ENCODE measurements around the gene GRM4.

The GRM4 gene

DNA sequence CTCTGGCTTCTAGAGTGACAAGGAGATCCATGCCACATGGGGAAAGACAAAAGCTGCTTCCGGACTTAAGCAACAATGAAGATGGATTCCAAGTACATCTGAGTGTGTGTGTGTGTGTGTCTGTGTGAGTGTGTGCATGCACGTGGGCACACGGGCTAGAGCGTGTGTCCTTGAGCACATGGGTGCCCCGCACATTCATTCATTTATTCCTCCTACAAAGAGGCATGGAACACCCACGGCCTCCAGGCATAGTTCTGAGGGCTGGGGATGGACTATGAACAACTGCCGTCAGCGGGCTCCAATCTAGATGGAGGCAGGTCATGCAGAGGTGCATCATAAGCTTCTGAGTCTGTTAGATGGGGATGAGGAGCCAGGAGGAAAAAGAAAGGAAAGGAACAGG lies 49.1 kb downstream of the GRM4 start:
- intact Hi-C loops (cut with DNase I) = no loop called here
- DNase-seq = peak in 6 of 42 donors; percentile 21 to 61 (median 40)

- intact Hi-C loops (cut with DNase I) = no loop called here
- DNase-seq = no peak
Observed at GRCh38 chr6:34096193-34096592, 49.7 kb downstream of the GRM4 start.

DNA sequence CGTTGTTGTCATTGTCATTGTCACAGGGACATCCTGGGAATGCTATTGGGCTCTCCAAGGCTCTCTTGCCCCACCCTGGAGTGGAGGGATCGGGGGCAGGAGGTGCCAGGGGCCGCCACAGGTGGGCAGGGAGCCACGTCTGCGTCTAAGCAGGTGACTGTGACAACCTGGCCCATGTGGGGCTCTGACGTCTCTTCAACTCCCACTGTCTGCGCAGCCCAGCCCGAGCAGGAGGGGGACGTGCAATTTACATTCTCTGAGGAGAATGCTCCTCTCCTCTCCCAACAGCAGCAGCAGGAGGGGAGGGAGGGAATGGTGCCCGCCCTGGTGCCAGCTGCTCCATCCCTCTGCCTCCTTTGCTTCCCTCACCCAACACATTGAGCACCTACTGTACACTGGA lies 50.1 kb downstream of the GRM4 start:
- DNase-seq = peak; percentile 38 to 89 (median 67)
- intact Hi-C loops (cut with DNase I) = no loop called here

GRCh38 chr6:34095136-34095505 lies 50.8 kb downstream of the GRM4 start:
- intact Hi-C loops (cut with DNase I) = no loop called here
- no peak for DNase-seq

DNA sequence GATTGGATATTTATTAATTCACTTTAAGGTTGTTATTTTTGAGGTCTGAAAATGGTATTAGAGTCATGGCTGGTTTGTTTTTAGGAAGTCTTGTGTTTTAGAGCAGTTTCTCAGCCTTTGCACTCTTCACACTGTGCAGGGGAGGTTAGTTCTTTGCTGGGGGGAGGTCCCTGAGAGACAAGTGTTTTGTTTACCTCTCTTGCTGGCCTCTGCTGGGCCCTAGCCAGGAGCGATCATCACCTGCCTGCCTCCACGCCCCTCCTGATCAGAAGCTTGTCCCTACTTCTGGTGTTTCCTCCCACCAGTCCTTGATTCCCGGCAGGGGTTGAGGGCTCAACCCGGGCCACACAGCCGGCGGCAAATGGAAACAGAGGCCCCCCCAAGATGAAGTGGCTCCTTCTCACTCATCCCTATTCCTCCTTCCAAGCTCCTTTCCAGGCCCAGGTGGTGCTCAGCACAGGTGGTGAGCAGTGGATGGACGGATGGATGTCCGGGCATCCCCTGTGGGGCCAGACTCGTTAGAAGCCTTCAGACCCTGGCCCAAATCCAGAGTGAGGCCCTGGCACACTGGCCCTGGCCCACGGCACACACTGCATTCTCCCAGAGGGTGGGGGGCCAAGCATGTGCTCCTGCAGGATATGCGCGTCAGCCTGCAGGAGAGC lies 51.3 kb downstream of the GRM4 start:
- no peak for DNase-seq
- intact Hi-C loops (cut with DNase I) = no loop called here

DNA sequence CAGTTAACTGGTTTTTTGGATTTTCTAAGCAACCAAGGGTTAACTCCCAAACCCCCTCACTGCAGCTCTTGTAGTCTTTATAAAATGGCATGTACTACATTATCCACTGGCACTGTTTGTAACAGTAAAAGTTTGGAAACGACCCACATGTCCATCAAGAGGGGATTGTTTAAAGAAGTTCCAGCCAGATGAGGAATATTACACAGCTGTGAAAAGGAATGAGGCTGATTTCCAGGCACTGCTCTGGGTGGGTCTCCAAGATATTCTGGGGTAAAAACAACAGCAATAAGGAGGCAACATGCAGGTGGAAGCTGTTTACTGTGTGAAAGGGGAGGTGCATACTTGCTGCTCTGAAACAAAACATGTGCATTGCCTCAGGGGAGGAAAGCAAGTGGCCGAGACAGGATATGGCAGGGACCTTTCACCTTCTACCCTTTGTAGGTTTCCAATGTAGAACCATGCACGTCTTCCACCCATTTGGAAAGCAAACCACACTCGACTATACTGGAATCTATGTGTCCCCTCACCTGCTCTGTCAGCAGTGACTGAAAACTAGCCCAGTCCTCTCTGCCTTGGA lies 51.9 kb downstream of the GRM4 start:
- DNase-seq = no peak
- intact Hi-C loops (cut with DNase I) = no loop called here

GRCh38 chr6:34093206-34093605 lies 52.7 kb downstream of the GRM4 start:
- intact Hi-C loops (cut with DNase I) = no loop called here

DNA sequence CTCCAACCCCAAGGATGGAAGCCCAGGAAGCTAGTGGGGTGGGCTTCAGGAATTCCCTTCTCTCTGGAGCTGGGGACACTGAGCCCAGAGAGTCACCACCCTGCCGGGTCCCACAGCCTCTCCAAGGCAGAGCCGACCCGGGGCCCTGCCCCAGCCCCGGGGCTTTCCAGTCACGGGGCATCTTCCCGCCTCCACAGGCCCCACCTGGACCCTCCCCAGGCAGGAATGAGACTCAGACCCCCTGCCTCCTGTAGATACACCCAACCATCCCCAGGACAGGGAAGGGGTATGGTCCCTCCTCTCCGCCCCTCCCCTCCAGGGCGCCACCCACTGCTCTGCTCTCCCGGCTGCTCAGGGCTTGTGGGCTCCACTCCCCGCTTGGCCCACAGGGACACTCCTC lies 53.3 kb downstream of the GRM4 start:
- intact Hi-C loops (cut with DNase I) = no loop called here

More at GRCh38 chr6:34093206-34093605, 52.7 kb downstream of the GRM4 start:
- DNase-seq = no peak

DNA sequence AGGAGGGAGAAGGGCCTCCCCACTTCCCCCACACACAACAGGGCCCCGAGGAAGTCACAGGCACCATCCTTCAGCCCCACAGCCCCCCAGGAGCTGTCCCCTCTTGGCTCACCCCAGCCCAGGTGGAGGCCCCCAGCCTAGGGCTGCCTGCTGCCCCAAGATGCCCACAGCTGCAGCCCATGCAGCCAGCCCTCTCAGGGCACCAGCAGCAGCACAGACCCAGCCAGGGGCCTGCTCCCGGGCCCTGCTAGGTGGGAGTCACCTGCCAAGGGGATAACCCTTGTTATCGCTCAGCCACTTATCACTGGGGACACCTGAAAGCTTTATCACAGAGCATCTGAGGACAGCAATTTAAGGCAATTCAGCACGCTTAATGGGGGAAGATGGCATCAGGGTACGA lies 55.0 kb downstream of the GRM4 start:
- intact Hi-C loops (cut with DNase I) = no loop called here
- no peak for DNase-seq

More for the DNA sequence above, 53.3 kb downstream of the GRM4 start:
- DNase-seq = no peak

DNA sequence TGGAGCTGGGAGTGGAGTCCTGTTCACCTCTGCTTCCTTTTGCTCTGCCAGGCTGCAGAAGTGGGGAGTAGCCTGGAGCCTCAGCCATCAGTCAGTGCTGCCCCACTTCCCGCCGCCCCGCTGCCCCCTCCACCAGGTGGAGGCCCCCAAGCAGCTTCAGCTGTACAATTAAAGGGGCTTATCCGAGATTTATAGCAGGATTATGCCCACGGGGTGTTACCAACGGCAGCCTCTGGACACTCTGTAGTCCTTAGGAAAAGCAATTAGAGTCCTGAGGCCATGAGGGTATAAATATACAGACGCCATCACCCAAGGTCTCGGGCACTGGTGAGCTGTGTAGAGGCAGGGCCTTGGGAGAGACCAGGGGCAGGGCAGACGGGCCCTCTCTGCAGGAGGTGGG lies 55.4 kb downstream of the GRM4 start:
- intact Hi-C loops (cut with DNase I) = no loop called here

GRCh38 chr6:34086558-34086957 lies 59.3 kb downstream of the GRM4 start:
- intact Hi-C loops (cut with DNase I) = no loop called here
- no peak for DNase-seq

More for the DNA sequence above, 55.4 kb downstream of the GRM4 start:
- DNase-seq = no peak

GRCh38 chr6:34085453-34086170 lies 60.3 kb downstream of the GRM4 start:
- intact Hi-C loops (cut with DNase I) = no loop called here
- DNase-seq = no peak

- intact Hi-C loops (cut with DNase I) = no loop called here
- no peak for DNase-seq
Observed at GRCh38 chr6:34084591-34085290, 61.1 kb downstream of the GRM4 start.

GRCh38 chr6:34082864-34083626 lies 62.8 kb downstream of the GRM4 start:
- intact Hi-C loops (cut with DNase I) = no loop called here
- peak in 2 of 42 donors; percentile 29 to 39 for DNase-seq

- no peak for DNase-seq
- intact Hi-C loops (cut with DNase I) = no loop called here
Observed at GRCh38 chr6:34082348-34082747, 63.5 kb downstream of the GRM4 start.

GRCh38 chr6:34080357-34080756 lies 65.5 kb downstream of the GRM4 start:
- intact Hi-C loops (cut with DNase I) = no loop called here
- DNase-seq = no peak

- DNase-seq = no peak
- intact Hi-C loops (cut with DNase I) = no loop called here
Observed at GRCh38 chr6:34079899-34080298, 66.0 kb downstream of the GRM4 start.

GRCh38 chr6:34075906-34076305 lies 70.0 kb downstream of the GRM4 start:
- DNase-seq = no peak
- intact Hi-C loops (cut with DNase I) = no loop called here

- DNase-seq = no peak
- intact Hi-C loops (cut with DNase I) = no loop called here
Observed at GRCh38 chr6:34074064-34074742, 71.7 kb downstream of the GRM4 start.

Data from head of caudate nucleus (tissue), 42 donors.